ENCODE results near the gene DGKA. TPM values are rescaled to one million over a fixed set of nuclear protein-coding genes. Genes with fewer than 3 reads are reported as not detected.

DGKA gene
- total and polyA plus RNA-seq, 2 of the 13 experiments (the other 11 are each of a cell fraction or from before 2014, with no cell fraction given) = 2.4 to 5.4 TPM

- TF ChIP-seq ATF7-NPFF (CRISPR knock-in tag; IDR thresholded peaks at IDR 0.05; ENCODE audit: low read depth) (no peak), HNF4A (CRISPR knock-in tag; IDR thresholded peaks at IDR 0.05) (peak; percentile 62), MIXL1 (CRISPR knock-in tag; IDR thresholded peaks at IDR 0.05) (0 out of 2 replicates have a peak, but pooled peaks have one; percentile 34), BORCS8-MEF2B (CRISPR knock-in tag; IDR thresholded peaks at IDR 0.05) (no peak), ATF1 (CRISPR knock-in tag; IDR thresholded peaks at IDR 0.05) (no peak), STAG1 (CRISPR knock-in tag; IDR thresholded peaks at IDR 0.05) (no peak)
- TF ChIP-seq, protein P1, sequence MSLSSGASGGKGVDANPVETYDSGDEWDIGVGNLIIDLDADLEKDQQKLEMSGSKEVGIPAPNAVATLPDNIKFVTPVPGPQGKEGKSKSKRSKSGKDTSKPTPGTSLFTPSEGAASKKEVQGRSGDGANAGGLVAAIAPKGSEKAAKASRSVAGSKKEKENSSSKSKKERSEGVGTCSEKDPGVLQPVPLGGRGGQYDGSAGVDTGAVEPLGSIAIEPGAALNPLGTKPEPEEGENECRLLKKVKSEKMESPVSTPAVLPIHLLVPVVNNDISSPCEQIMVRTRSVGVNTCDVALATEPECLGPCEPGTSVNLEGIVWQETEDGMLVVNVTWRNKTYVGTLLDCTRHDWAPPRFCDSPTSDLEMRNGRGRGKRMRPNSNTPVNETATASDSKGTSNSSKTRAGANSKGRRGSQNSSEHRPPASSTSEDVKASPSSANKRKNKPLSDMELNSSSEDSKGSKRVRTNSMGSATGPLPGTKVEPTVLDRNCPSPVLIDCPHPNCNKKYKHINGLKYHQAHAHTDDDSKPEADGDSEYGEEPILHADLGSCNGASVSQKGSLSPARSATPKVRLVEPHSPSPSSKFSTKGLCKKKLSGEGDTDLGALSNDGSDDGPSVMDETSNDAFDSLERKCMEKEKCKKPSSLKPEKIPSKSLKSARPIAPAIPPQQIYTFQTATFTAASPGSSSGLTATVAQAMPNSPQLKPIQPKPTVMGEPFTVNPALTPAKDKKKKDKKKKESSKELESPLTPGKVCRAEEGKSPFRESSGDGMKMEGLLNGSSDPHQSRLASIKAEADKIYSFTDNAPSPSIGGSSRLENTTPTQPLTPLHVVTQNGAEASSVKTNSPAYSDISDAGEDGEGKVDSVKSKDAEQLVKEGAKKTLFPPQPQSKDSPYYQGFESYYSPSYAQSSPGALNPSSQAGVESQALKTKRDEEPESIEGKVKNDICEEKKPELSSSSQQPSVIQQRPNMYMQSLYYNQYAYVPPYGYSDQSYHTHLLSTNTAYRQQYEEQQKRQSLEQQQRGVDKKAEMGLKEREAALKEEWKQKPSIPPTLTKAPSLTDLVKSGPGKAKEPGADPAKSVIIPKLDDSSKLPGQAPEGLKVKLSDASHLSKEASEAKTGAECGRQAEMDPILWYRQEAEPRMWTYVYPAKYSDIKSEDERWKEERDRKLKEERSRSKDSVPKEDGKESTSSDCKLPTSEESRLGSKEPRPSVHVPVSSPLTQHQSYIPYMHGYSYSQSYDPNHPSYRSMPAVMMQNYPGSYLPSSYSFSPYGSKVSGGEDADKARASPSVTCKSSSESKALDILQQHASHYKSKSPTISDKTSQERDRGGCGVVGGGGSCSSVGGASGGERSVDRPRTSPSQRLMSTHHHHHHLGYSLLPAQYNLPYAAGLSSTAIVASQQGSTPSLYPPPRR (CRISPR knock-in tag; IDR thresholded peaks at IDR 0.05; ENCODE audit: borderline replicate concordance) = no peak
Measured at GRCh38 chr12:55995366-55995765, 64.4 kb downstream of the DGKA start (continued).

DNA sequence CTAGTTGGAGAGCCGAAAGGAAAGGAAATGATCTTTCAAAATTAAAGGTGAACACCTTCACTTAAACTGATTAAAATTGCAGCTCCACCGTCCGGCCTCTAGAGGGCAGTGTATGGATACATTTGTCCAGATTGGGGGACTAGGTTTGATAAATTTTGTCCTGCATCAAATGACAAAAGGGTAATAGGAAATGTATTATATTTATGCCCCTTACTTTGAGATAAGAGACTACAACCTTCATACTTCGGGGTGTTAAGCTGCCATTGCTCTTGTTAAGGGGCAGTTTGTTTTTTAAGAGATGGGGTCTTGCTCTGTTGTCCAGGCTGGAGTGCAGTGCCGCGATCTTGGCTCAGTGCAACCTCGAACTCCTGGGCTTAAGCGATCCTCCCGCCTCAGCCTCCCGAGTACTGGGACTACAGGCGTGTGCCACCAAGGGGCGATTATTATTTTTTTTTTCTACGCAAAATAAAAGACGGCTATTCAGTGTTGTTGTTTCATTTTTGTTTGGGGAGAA lies 65.3 kb downstream of the DGKA start:
- peak overlapping the region; percentile 84 to 88 (median 84) for H3K4me3 ChIP-seq (replicated peaks in 1 of 3; ENCODE audit: insufficient read depth in 1 of 3, low read depth in 2 of 3, low read length in 3 of 3)
- no TSS peak for BruUV-seq (replicated peaks)
- H3K4me1 ChIP-seq (ENCODE audit: insufficient read depth, low read length) = peaks cover 44% of the 10 kb centered on the region
- H3K9me3 ChIP-seq (ENCODE audit: low read length) = no peaks in the 10 kb centered on the region
- peak overlapping the region; percentile 77 for H3K4me2 ChIP-seq (ENCODE audit: low read depth, low read length)
- H3K27me3 ChIP-seq (ENCODE audit: control insufficient read depth in 1 of 2, insufficient read depth in 2 of 2, low read length in 2 of 2) = peaks cover 0 to 3% of the 10 kb centered on the region in 2 experiments; a peak in 1 of 5 replicates
- peaks cover 9 to 29% of the 10 kb centered on the region in 2 experiments for H3K36me3 ChIP-seq (replicated peaks in 1 of 2; ENCODE audit: control insufficient read depth in 1 of 2, insufficient read depth in 2 of 2, low read length in 2 of 2)
- no peak overlapping the region for H2AFZ ChIP-seq (ENCODE audit: low read length)
- H3K79me2 ChIP-seq (ENCODE audit: insufficient read depth, low read length) = peaks cover 20% of the 10 kb centered on the region
- ATAC-seq = no peak
- 5% methylated on average over 14 of the region's 14 CpGs for WGBS (ENCODE audit: low lambda C conversion rate)
- intact Hi-C loops (cut with micrococcal nuclease; ENCODE audit: unreplicated experiment) = loop anchor here (1.0 to 2.0 kb wide), 4 partner anchors 15 to 85 kb away; partner anchors contain the start of genes ERBB3 and RPS26
- H4K20me1 ChIP-seq (ENCODE audit: insufficient read depth, low read length) = no peaks in the 10 kb centered on the region
- CTCF ChIA-PET (ENCODE audit: low intra/inter-chr PET ratio, low total read pairs) = interaction anchor here (1.0 to 3.0 kb wide), 4 partner anchors 30 to 46 kb away, joined by 3 to 79 read pairs (median 5); partner anchors contain the start of genes CDK2 and RPS26
- peak; percentile 83 for FAIRE-seq
- H3K27ac ChIP-seq (ENCODE audit: extremely low read length, insufficient read depth, low read length) = peak overlapping the region; percentile 92
- POLR2A ChIA-PET = interaction anchor here (0.7 to 3.5 kb wide), 21 partner anchors 11 to 275 kb away, joined by 3 to 60 read pairs (median 8); partner anchors contain the start of genes IKZF4, ORMDL2, PA2G4 and PYM1
- H3K9ac ChIP-seq (ENCODE audit: insufficient read depth, low read depth, low read length) = peak overlapping the region; percentile 88
- peak; percentile 67 for DNase-seq (ENCODE audit: low spot score)
- in situ Hi-C loops (cut with HindIII; ENCODE audit: extremely low pct_ligation_motif_present, low pct_unique_long_range_greater_than_20kb) = loop anchor here (5.0 kb wide), 1 partner anchor 36 kb away; no protein-coding TSS in a partner anchor
- TF ChIP-seq ZNF17 (CRISPR knock-in tag; IDR thresholded peaks at IDR 0.05) (no peak), ZFP82 (CRISPR knock-in tag; IDR thresholded peaks at IDR 0.05; ENCODE audit: borderline replicate concordance) (no peak), ARID3A (IDR thresholded peaks at IDR 0.05; ENCODE audit: low read depth, low read length) (peak; percentile 55; the same call in 1 of the 2 replicates), ZBTB33 (CRISPR knock-in tag; IDR thresholded peaks at IDR 0.05) (peak; percentile 88), THAP11 (CRISPR knock-in tag; IDR thresholded peaks at IDR 0.05) (peak; percentile 39)
- TF ChIP-seq, protein P2, sequence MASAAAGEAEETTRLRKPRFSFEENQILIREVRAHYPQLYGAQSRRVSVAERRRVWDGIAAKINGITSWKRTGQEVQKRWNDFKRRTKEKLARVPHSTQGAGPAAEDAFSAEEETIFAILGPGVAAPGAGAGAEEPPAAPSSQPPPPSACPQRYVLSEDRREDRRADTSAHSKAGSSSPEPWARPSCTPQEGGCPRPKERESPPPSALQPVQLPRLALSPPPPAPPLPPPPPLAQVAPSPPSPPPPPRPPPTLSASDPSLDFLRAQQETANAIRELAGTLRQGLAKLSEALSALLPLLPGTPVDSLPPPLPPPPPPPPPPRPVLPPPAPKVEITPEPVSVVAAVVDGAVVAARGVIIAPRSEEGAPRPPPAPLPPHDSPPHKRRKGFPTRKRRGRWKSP (CRISPR knock-in tag; IDR thresholded peaks at IDR 0.05) = 0 out of 2 replicates have a peak, but pooled peaks have one; percentile 32
